AG09309 (cell line): ENCODE results near the gene FMN2.

Source experiments
- DNase-seq: peaks from one replicate; pipeline ENCODE4 v3.0.0-alpha.2; 2010; ENCODE audit warnings: low read depth
- H3K4me3 ChIP-seq: 2 replicates; pipeline ENCODE4 v1.5.1; 2011; ENCODE audit warnings: mild to moderate bottlenecking, low read depth, low read length, moderate library complexity; ENCODE audit not compliant: control insufficient read depth
- CTCF ChIP-seq: IDR thresholded peaks from 2 replicates; pipeline ENCODE4 v1.5.1; 2011; ENCODE audit warnings: mild to moderate bottlenecking, low read depth, low read length, inconsistent platforms; ENCODE audit not compliant: insufficient read depth, control insufficient read depth; ENCODE audit errors: missing control alignments

Gene FMN2

GRCh38 chr1:240194120-240194519, 102.4 kb downstream of the FMN2 start:
- DNase-seq = peak; percentile 78
- TF ChIP-seq CTCF = no peak
- H3K4me3 ChIP-seq = no peak overlapping the region

DNA sequence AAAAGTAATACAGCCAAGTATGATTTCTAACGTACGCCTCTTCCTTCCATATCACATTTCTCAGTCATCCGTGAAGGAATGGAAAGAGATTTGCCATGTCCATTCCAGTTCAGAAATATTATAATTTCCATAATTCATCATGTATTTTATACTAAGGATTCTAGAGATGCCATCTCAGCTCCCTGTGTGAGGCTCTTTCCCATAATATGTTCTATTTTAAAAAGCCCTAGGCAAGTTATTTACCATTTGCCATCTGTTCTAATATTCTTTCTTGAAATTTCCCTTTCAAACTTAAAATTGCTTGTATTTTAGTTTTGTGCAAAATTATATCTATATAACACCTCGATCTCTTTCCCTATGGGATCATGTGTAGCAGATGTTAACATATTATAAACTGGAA, 106.7 kb downstream of the FMN2 start:
- no peak for TF ChIP-seq CTCF
- DNase-seq = no peak
- no peak overlapping the region for H3K4me3 ChIP-seq

GRCh38 chr1:240199758-240200645, 108.3 kb downstream of the FMN2 start:
- DNase-seq = no peak
- H3K4me3 ChIP-seq = no peak overlapping the region
- TF ChIP-seq CTCF = no peak

- no peak for DNase-seq
- H3K4me3 ChIP-seq = no peak overlapping the region
- no peak for TF ChIP-seq CTCF
These were observed 110.2 kb downstream of the FMN2 start for GRCh38 chr1:240201931-240202330.

DNA sequence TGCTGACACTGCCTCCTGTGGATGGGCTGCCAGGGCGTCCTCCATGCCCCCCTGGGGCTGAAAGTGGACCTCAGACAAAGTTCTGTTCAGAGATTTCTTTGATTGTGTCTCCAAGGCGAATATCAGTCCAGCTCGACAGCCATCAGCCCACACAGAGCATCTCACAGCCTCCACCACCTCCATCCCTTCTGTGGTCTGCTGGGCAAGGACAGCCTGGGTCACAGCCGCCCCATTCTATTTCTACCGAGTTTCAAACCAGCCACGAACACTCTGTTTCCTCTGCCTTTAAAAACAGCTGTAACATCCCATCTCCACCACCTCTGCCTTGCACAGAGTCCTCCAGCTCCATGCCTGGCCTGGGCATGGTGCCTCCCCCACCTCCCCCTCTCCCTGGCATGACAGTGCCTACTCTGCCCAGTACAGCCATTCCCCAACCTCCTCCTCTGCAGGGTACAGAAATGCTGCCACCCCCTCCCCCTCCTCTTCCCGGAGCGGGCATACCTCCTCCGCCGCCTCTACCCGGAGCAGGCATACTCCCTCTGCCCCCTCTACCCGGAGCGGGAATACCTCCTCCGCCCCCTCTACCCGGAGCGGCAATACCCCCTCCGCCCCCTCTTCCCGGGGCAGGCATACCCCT, 115.5 kb downstream of the FMN2 start:
- no peak for TF ChIP-seq CTCF
- no peak for DNase-seq
- H3K4me3 ChIP-seq = no peak overlapping the region

DNA sequence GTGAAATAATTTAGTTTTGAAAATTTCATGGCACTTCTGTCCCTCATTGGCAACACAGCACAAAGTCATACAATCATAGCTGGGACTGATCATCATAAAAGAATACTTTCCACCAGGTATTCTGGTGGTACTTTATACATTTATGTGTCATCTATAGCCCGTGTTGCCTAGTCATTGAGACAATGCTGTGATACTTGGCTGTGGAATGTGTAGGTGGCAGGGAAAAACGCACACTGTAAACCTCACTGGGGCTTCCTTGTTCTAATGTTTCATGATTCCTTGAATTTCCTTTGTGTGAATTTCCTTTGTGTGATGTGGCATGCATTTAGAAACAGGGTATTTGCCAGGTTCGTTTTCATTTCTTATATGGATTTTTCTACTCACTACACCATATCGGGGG, 118.3 kb downstream of the FMN2 start:
- DNase-seq = no peak
- no peak for TF ChIP-seq CTCF
- H3K4me3 ChIP-seq = no peak overlapping the region

GRCh38 chr1:240212556-240212955, 120.9 kb downstream of the FMN2 start:
- DNase-seq = no peak
- no peak for TF ChIP-seq CTCF
- H3K4me3 ChIP-seq = no peak overlapping the region
